A549 treated with CORT108297 at 1 μM for 4 hours (cell line): Measurements from ENCODE around the gene PARP4. TPM values are rescaled to one million over a fixed set of nuclear protein-coding genes. Genes with fewer than 3 reads are reported as not detected.

Experiments
- total RNA-seq: library from RNA; stranded (reverse); fragments of 200-300 nt; extraction: Qiagen RNA extraction; gene quantifications from 5 replicates; pipeline ENCODE4 v1.2.3, GENCODE V29; 2022

Gene PARP4
- 32.6 to 41.9 TPM (median 38.0 TPM) in 5 replicates for total RNA-seq

DNA sequence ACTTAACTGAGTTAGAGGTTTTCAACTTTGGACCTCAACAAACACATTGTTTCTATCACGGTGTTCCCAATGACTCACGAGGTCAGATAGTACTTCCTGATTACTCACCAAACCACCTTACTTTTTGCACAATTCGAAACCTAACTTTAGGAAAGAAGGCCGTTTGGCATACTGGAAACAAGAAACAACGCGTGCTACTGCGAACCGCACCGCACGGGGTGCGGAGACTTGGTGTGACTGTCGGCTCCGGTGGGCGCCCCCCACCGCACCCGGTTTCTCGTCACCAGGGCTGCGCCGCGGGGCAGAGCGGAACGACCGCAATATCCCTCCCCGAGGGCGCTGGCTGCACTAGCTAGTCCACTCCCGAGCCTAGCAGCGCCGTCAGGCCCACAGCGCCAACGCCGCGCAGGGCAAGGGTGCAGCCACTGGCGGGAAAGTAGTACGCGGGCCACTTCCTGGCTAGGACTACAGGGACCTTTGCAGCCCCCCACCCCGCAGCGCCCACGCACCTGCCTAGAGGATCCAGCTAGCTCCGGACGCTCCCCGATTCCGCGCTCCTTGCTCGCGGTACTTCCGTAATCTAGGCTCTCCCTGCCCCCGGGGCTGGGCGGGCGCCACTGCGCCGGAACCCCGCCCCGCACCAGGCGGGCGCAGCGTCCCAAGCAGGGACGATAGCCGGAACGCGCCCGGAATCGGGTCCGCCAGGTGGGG, at the start of gene PARP4:
Gene PARP4 (minus strand): TSS at position 582 of the 711 bp plus-strand sequence. CDS start 9,002 bp downstream, outside the sequence.

Other genes starting within 250 kb of the PARP4 start
- not detected in 5 replicates for gene C1QTNF9, start 203.2 kb downstream of the PARP4 start, total RNA-seq
- gene ATP12A, start 167.6 kb upstream of the PARP4 start, total RNA-seq: 0.02 TPM in 1 of 5 replicates, not detected in the others